ENCODE measurements around the gene PROCR.

PROCR gene

GRCh38 chr20:35135867-35136586 is 35.8 kb upstream of the PROCR start:
- no peak for TF ChIP-seq TAF1 (IDR thresholded peaks at IDR 0.05; ENCODE audit: borderline replicate concordance, insufficient read depth, low read length)
- TF ChIP-seq FOXP2 (optimal IDR thresholded peaks at IDR 0.05; ENCODE audit: borderline replicate concordance, extremely low read depth, extremely low read length, insufficient read depth) = no peak
- no peak for TF ChIP-seq REST (IDR thresholded peaks at IDR 0.05; ENCODE audit: insufficient read depth in 1 of 2, low read depth in 2 of 2, low read length in 2 of 2)
- no peak for TF ChIP-seq SIN3A (IDR thresholded peaks at IDR 0.05; ENCODE audit: borderline replicate concordance, insufficient read depth, low read length)
- TF ChIP-seq POLR2AphosphoS5 (IDR thresholded peaks at IDR 0.05; ENCODE audit: low read depth, low read length) = no peak

DNA sequence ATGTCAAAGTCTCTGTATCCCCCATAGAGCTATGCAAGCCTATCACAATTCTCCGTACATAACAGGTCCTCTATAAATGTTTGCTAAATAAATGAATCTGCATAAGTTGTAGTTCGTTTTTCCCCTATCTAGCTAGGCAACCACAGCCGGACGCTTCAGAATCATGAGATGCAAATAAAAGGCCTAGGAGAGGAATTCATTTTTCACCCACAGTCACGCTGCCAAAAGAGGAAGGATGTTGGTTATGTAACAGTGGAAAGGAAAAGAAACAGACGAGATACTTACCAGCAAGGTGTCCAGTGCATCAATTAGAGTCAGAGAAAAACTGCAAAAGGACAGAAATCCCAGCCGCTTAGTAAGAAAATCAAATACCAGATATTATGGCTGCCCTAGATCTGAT is 27.2 kb upstream of the PROCR start:
- TF ChIP-seq REST (IDR thresholded peaks at IDR 0.05; ENCODE audit: insufficient read depth in 1 of 2, low read depth in 2 of 2, low read length in 2 of 2) (no peak), FOXP2 (optimal IDR thresholded peaks at IDR 0.05; ENCODE audit: borderline replicate concordance, extremely low read depth, extremely low read length, insufficient read depth) (no peak), TAF1 (IDR thresholded peaks at IDR 0.05; ENCODE audit: borderline replicate concordance, insufficient read depth, low read length) (no peak), SIN3A (IDR thresholded peaks at IDR 0.05; ENCODE audit: borderline replicate concordance, insufficient read depth, low read length) (no peak), POLR2AphosphoS5 (IDR thresholded peaks at IDR 0.05; ENCODE audit: low read depth, low read length) (no peak)

- no peak for TF ChIP-seq TAF1 (IDR thresholded peaks at IDR 0.05; ENCODE audit: borderline replicate concordance, insufficient read depth, low read length)
- no peak for TF ChIP-seq POLR2AphosphoS5 (IDR thresholded peaks at IDR 0.05; ENCODE audit: low read depth, low read length)
- no peak for TF ChIP-seq FOXP2 (optimal IDR thresholded peaks at IDR 0.05; ENCODE audit: borderline replicate concordance, extremely low read depth, extremely low read length, insufficient read depth)
- TF ChIP-seq SIN3A (IDR thresholded peaks at IDR 0.05; ENCODE audit: borderline replicate concordance, insufficient read depth, low read length) = no peak
- no peak for TF ChIP-seq REST (IDR thresholded peaks at IDR 0.05; ENCODE audit: insufficient read depth in 1 of 2, low read depth in 2 of 2, low read length in 2 of 2)
Observed at GRCh38 chr20:35145141-35145564, 26.7 kb upstream of the PROCR start.

DNA sequence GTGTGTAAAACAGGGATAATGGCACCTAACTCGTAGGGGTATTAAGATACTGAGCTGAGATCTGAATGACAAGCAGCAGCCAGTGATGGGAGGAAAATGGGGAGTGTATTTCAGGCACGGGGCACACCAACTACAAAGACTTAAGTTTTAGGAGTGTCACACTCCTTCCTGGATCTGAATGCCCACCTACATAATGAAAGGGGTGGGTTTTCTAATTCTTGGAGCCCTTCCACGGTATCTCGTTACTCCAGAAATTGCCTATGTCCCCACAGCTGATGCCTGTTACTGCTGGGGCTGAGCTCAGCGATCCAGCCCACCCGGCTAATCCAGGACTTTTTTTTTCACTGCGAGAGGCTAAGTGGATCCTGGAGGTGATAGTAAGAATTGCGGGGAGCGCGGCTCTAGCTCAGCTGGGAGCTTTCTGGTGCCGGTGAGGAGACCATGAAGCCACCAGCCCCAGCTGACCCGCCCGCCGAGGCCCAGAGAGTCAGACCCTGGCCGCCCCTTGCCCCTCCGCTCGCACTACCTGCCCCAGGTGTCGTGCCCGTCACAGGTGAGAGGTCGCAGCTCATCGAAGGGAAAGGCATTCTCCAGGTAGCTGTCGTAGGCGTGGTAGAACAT is 25.5 kb upstream of the PROCR start:
- no peak for TF ChIP-seq SIN3A (IDR thresholded peaks at IDR 0.05; ENCODE audit: borderline replicate concordance, insufficient read depth, low read length)
- TF ChIP-seq TAF1 (IDR thresholded peaks at IDR 0.05; ENCODE audit: borderline replicate concordance, insufficient read depth, low read length) = no peak
- no peak for TF ChIP-seq POLR2AphosphoS5 (IDR thresholded peaks at IDR 0.05; ENCODE audit: low read depth, low read length)
- TF ChIP-seq REST (IDR thresholded peaks at IDR 0.05; ENCODE audit: insufficient read depth in 1 of 2, low read depth in 2 of 2, low read length in 2 of 2) = no peak
- TF ChIP-seq FOXP2 (optimal IDR thresholded peaks at IDR 0.05; ENCODE audit: borderline replicate concordance, extremely low read depth, extremely low read length, insufficient read depth) = no peak

Measured in PFSK-1 (cell line).